Ishikawa (cell line): ENCODE data around the gene MEIS3.

Experiments
- CEBPB ChIP-seq: IDR thresholded peaks from 2 replicates; pipeline ENCODE4 v1.6.1; 2012
- CREB1 ChIP-seq: IDR thresholded peaks from 2 replicates; pipeline ENCODE4 v1.6.1; 2012; ENCODE audit warnings: low read depth
- EGR1 ChIP-seq: IDR thresholded peaks from 2 replicates; pipeline ENCODE4 v1.6.1; 2012
- EP300 ChIP-seq: IDR thresholded peaks from 2 replicates; pipeline ENCODE4 v1.6.1; 2012; ENCODE audit warnings: borderline replicate concordance
- FOXM1 ChIP-seq: IDR thresholded peaks from 2 replicates; pipeline ENCODE4 v1.6.1; 2012; ENCODE audit warnings: low read depth, borderline replicate concordance
- MAX ChIP-seq: IDR thresholded peaks from 2 replicates; pipeline ENCODE4 v1.6.1; 2012
- NFIC ChIP-seq: IDR thresholded peaks from 2 replicates; pipeline ENCODE4 v1.6.1; 2012
- RAD21 ChIP-seq: IDR thresholded peaks from 2 replicates; pipeline ENCODE4 v1.6.1; 2012; ENCODE audit warnings: low read depth
- REST ChIP-seq: IDR thresholded peaks from 2 replicates; pipeline ENCODE4 v1.6.1; 2012; ENCODE audit warnings: low read depth, mild to moderate bottlenecking
- TAF1 ChIP-seq: IDR thresholded peaks from 2 replicates; pipeline ENCODE4 v1.6.1; 2012; ENCODE audit warnings: low read depth, mild to moderate bottlenecking
- TCF12 ChIP-seq: IDR thresholded peaks from 2 replicates; pipeline ENCODE4 v1.6.1; 2012; ENCODE audit warnings: low read depth
- TEAD4 ChIP-seq: IDR thresholded peaks from 2 replicates; pipeline ENCODE4 v1.6.1; 2012
- USF1 ChIP-seq: IDR thresholded peaks from 2 replicates; pipeline ENCODE4 v1.6.1; 2012
- YY1 ChIP-seq: IDR thresholded peaks from 2 replicates; pipeline ENCODE4 v1.6.1; 2012; ENCODE audit warnings: low read depth
- ZBTB7A ChIP-seq: IDR thresholded peaks from 2 replicates; pipeline ENCODE4 v1.6.1; 2012; ENCODE audit warnings: low read depth

Gene MEIS3

GRCh38 chr19:47398707-47399597 lies 20.4 kb downstream of the MEIS3 start:
- TF ChIP-seq REST = no peak
- no peak for TF ChIP-seq NFIC
- no peak for TF ChIP-seq ZBTB7A
- no peak for TF ChIP-seq MAX
- TF ChIP-seq FOXM1 = no peak
- TF ChIP-seq RAD21 = no peak
- TF ChIP-seq CREB1 = no peak
- TF ChIP-seq EGR1 = no peak
- no peak for TF ChIP-seq TEAD4

GRCh38 chr19:47391510-47392223 lies 27.7 kb downstream of the MEIS3 start:
- no peak for TF ChIP-seq YY1
- TF ChIP-seq RAD21 = peak; percentile 86

GRCh38 chr19:47390533-47391488 lies 28.5 kb downstream of the MEIS3 start:
- TF ChIP-seq TAF1 = no peak

GRCh38 chr19:47389150-47389556 lies 30.2 kb downstream of the MEIS3 start:
- no peak for TF ChIP-seq TCF12
- no peak for TF ChIP-seq RAD21
- TF ChIP-seq EGR1 = no peak
- TF ChIP-seq YY1 = no peak
- TF ChIP-seq NFIC = no peak
- no peak for TF ChIP-seq CEBPB
- TF ChIP-seq TAF1 = no peak
- no peak for TF ChIP-seq USF1
- no peak for TF ChIP-seq REST

- TF ChIP-seq ZBTB7A (no peak), EP300 (no peak), CREB1 (no peak), USF1 (no peak), RAD21 (no peak), REST (no peak), TAF1 (no peak)
Measured at GRCh38 chr19:47381653-47382279, 37.6 kb downstream of the MEIS3 start.
